Fibroblast of skin of abdomen (primary cell): ENCODE results near the gene OR2A14. TPM values are rescaled to one million over a fixed set of nuclear protein-coding genes. Genes with fewer than 3 reads are reported as not detected.
"Not testable (repeated sequence)": the region's sequence is repeated elsewhere in the genome, so short reads cannot be mapped to it uniquely, and the experiment has no call there.

ENCODE experiments used
- DNase-seq: peaks from one replicate; pipeline ENCODE4 v3.0.0-alpha.2; 2013
- polyA plus RNA-seq, 2 experiments: library from polyadenylated mRNA; unstranded; fragments of 120-200 nt; gene quantifications; one replicate each; pipeline ENCODE4 v1.2.1, GENCODE V29; 2013; ENCODE audit not compliant: insufficient read length in 2 of 2

OR2A14 gene
- polyA plus RNA-seq (2013, experiment 1 of 2; ENCODE audit: insufficient read length): not detected
- polyA plus RNA-seq (2013, experiment 2 of 2; ENCODE audit: insufficient read length): not detected

- no peak for DNase-seq
These were observed at the start of gene OR2A14 for GRCh38 chr7:144122876-144123275. Gene OR2A14 (plus strand): TSS chr7:144123176. CDS start chr7:144129113, 5,937 bp downstream.

GRCh38 chr7:144074374-144074773 is 48.6 kb upstream of the OR2A14 start:
- DNase-seq: no peak

- DNase-seq: no peak
These were observed 37.0 kb upstream of the OR2A14 start, which contains the start of gene OR2A12 for GRCh38 chr7:144085978-144086377. Gene OR2A12 (plus strand): TSS chr7:144086278. CDS start chr7:144095108, 8,830 bp downstream.

GRCh38 chr7:144086730-144087129 is 36.2 kb upstream of the OR2A14 start:
- no peak for DNase-seq

- DNase-seq: no peak
These were observed 35.7 kb upstream of the OR2A14 start for GRCh38 chr7:144087230-144087629.

GRCh38 chr7:144090667-144091066 is 32.3 kb upstream of the OR2A14 start:
- no peak for DNase-seq

- DNase-seq: no peak
These were observed 24.2 kb upstream of the OR2A14 start for GRCh38 chr7:144098776-144099175.

- no peak for DNase-seq
These were observed 22.4 kb upstream of the OR2A14 start for GRCh38 chr7:144100607-144101006.

- DNase-seq: no peak
These were observed 20.9 kb upstream of the OR2A14 start for GRCh38 chr7:144102041-144102440.

- no peak for DNase-seq
These were observed 17.8 kb upstream of the OR2A14 start for GRCh38 chr7:144105211-144105610.

GRCh38 chr7:144109283-144109682 is 13.7 kb upstream of the OR2A14 start, which contains the start of gene OR2A2:
Gene OR2A2 (plus strand): TSS chr7:144109583. CDS start chr7:144109583, 0 bp downstream.
- DNase-seq: no peak

- DNase-seq: no peak
These were observed 12.7 kb upstream of the OR2A14 start for GRCh38 chr7:144110272-144110671.

- DNase-seq: no peak
These were observed 9.3 kb upstream of the OR2A14 start for GRCh38 chr7:144113651-144114050.

- DNase-seq: no peak
These were observed 4.6 kb upstream of the OR2A14 start for GRCh38 chr7:144118341-144118740.

- peak; percentile 59 for DNase-seq
These were observed 4.8 kb downstream of the OR2A14 start for GRCh38 chr7:144127714-144128334.

GRCh38 chr7:144129601-144130000 is 6.6 kb downstream of the OR2A14 start:
- DNase-seq: not testable (repeated sequence)

GRCh38 chr7:144130730-144131129 is 7.8 kb downstream of the OR2A14 start:
- no peak for DNase-seq

GRCh38 chr7:144132262-144132661 is 9.3 kb downstream of the OR2A14 start:
- no peak for DNase-seq

GRCh38 chr7:144133307-144133706 is 10.3 kb downstream of the OR2A14 start:
- DNase-seq: no peak

GRCh38 chr7:144134116-144134515 is 11.1 kb downstream of the OR2A14 start:
- DNase-seq: no peak

GRCh38 chr7:144137501-144137900 is 14.5 kb downstream of the OR2A14 start:
- DNase-seq: peak; percentile 17

- DNase-seq: no peak
These were observed 19.2 kb downstream of the OR2A14 start for GRCh38 chr7:144142187-144142586.

- DNase-seq: no peak
These were observed 21.4 kb downstream of the OR2A14 start for GRCh38 chr7:144144426-144144825.

GRCh38 chr7:144148224-144148827 is 25.4 kb downstream of the OR2A14 start:
- no peak for DNase-seq
